ENCODE data around the gene MRPL44.

The MRPL44 gene

DNA sequence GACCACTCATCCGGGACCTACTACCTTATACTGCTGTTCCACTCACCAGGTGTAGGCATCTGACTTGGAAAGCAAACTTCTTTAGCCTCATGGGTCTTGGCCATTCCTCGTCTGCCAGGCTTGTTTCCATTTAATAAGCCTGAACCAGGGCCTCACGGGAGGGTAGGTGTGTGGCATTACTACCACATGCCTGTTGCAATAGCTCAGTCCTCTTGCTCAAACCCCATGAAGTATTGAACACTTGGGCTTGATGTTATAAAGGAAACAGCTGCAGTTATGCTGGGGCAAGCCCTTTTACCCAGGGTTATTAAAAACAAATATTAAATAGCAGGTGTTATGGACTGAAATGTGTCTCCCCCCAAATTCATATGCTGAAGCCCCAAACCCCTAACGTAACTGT, 21.2 kb downstream of the MRPL44 start:
- Histone ChIP-seq H3K4me3 (no peak overlapping the region), H3K4me1 (no peaks in the 10 kb centered on the region), H3K27ac (no peak overlapping the region), H3K27me3 (peaks cover 0 to 3% of the 10 kb centered on the region in 2 donors), H3K36me3 (no peaks in the 10 kb centered on the region), H3K9me3 (no peaks in the 10 kb centered on the region)
- intact Hi-C loops (cut with DNase I; ENCODE audit: low total_unique reads): no loop called here
- no peak for DNase-seq
- no peak for TF ChIP-seq CTCF (IDR thresholded peaks at IDR 0.05)

GRCh38 chr2:223979730-223980396, 22.6 kb downstream of the MRPL44 start:
- no peaks in the 10 kb centered on the region for H3K9me3 ChIP-seq
- intact Hi-C loops (cut with DNase I; ENCODE audit: low total_unique reads): no loop called here
- TF ChIP-seq CTCF (IDR thresholded peaks at IDR 0.05): no peak
- H3K27me3 ChIP-seq: peaks cover 0 to 3% of the 10 kb centered on the region in 2 donors
- H3K4me3 ChIP-seq: no peak overlapping the region
- no peak overlapping the region for H3K27ac ChIP-seq
- no peak for DNase-seq
- peaks cover 0 to 11% (median 0%) of the 10 kb centered on the region in 3 donors for H3K36me3 ChIP-seq
- no peaks in the 10 kb centered on the region for H3K4me1 ChIP-seq

DNA sequence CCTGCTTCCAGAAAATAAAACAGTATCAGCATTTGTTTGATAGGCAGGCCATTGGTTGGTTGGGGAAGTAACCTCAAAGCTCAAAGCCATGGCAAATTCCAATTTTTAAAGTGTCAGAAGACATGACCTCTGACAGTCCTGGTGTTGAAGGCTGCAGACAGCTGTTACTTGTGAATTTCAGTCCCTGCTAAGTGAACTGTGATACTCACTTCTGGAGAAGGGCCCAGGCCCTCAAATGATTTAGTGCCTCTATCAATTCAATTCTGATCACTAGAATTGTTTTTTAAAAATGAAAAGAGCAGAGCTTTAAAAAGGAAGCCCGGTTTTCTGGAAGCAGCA, 23.1 kb downstream of the MRPL44 start:
- TF ChIP-seq CTCF (IDR thresholded peaks at IDR 0.05): no peak
- Histone ChIP-seq H3K9me3 (no peaks in the 10 kb centered on the region), H3K27ac (no peak overlapping the region), H3K27me3 (peaks cover 0 to 3% of the 10 kb centered on the region in 2 donors), H3K4me1 (no peaks in the 10 kb centered on the region), H3K4me3 (no peak overlapping the region), H3K36me3 (peaks cover 0 to 11% (median 0%) of the 10 kb centered on the region in 3 donors)
- no peak for DNase-seq
- intact Hi-C loops (cut with DNase I; ENCODE audit: low total_unique reads): no loop called here

DNA sequence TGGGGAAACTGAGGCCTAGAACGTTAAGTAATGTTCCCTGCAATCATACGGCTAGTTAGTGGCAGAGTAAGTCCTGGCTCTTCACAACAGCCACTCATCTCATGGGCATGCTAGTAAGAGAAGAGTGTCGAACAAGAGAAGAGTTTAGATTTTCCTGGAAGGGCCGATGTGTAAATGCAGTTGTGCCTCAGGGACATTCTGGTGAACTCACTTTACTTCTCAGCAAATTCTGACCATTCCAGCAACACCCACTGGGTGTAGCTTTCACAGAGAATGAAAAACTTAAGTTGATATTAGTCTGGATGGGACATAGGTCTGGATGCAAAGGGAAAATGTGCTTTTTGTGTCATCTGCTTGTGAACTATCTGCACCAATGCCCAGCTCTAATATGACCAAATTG, 23.5 kb downstream of the MRPL44 start:
- no peaks in the 10 kb centered on the region for H3K9me3 ChIP-seq
- peaks cover 0 to 3% of the 10 kb centered on the region in 2 donors for H3K27me3 ChIP-seq
- no peak overlapping the region for H3K4me3 ChIP-seq
- TF ChIP-seq CTCF (IDR thresholded peaks at IDR 0.05): no peak
- H3K36me3 ChIP-seq: peaks cover 0 to 11% (median 0%) of the 10 kb centered on the region in 3 donors
- H3K4me1 ChIP-seq: no peaks in the 10 kb centered on the region
- no peak overlapping the region for H3K27ac ChIP-seq
- intact Hi-C loops (cut with DNase I; ENCODE audit: low total_unique reads): no loop called here
- DNase-seq: no peak

DNA sequence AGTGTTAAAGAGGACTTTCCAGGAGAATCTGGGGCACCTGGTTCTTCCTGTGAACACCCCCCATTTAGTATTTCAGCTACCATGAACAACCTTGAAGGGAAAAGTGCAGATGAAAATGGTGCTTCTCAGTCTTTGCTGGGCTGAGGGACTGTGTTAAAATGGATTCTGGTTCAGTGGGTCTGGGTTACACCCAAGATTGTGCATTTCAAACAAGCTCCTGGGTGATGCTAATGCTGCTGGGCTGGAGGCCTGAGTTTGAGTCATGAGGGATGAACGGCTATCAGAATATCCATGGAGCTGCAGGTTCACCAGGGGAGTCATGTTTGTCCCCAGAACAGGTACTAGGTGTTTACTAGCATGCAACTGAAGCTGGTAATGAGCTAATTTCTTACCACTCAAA, 24.0 kb downstream of the MRPL44 start:
- Histone ChIP-seq H3K27me3 (peaks cover 0 to 3% of the 10 kb centered on the region in 2 donors), H3K36me3 (peaks cover 0 to 11% (median 0%) of the 10 kb centered on the region in 3 donors), H3K9me3 (no peaks in the 10 kb centered on the region), H3K4me1 (no peaks in the 10 kb centered on the region), H3K4me3 (no peak overlapping the region), H3K27ac (no peak overlapping the region)
- DNase-seq: no peak
- no peak for TF ChIP-seq CTCF (IDR thresholded peaks at IDR 0.05)
- intact Hi-C loops (cut with DNase I; ENCODE audit: low total_unique reads): no loop called here
